Hepatocyte (in vitro differentiated cells): Measurements from ENCODE around the gene MTAP.

Source experiments
- CTCF ChIP-seq: fragments of 200-600 bp; sonication (generic); IDR thresholded peaks from 2 replicates; pipeline ENCODE4 v1.5.1; 2016; ENCODE audit warnings: antibody characterized with exemption, mild to moderate bottlenecking; ENCODE audit not compliant: poor library complexity
- EZH2phosphoT487 ChIP-seq: fragments of 200-600 bp; sonication (generic); IDR thresholded peaks from one replicate; pipeline ENCODE4 v1.6.1; 2018; ENCODE audit warnings: antibody characterized with exemption, mild to moderate bottlenecking, low read depth, moderate library complexity; ENCODE audit not compliant: unreplicated experiment, severe bottlenecking

GRCh38 chr9:21854594-21854993 is 52.2 kb downstream of the MTAP start:
- no peak for TF ChIP-seq EZH2phosphoT487
- TF ChIP-seq CTCF, result no peak
